Activated CD4-positive, alpha-beta T cell treated with anti-CD3 and anti-CD28 coated beads for 36 hours (primary cell): ENCODE data around the gene SCARF1. TPM values are rescaled to one million over a fixed set of nuclear protein-coding genes. Genes with fewer than 3 reads are reported as not detected.

Source experiments
- ATAC-seq: fragments of 200-7000 bp; cut with Tn5 transposase; one replicate; pipeline ENCODE4 v1.10.0; 2021; ENCODE audit warnings: mild to moderate bottlenecking, moderate library complexity
- CTCF ChIA-PET: fragments of 350-600 bp; sonication (Branson Sonifier 250); formaldehyde crosslinking; loops from one replicate; lab custom pipeline; 2021; ENCODE audit warnings: antibody characterized with exemption; lab: Charles Lee
- POLR2A ChIA-PET: fragments of 350-600 bp; sonication (Branson Sonifier 250); formaldehyde crosslinking; loops from one replicate; lab custom pipeline; 2021; ENCODE audit warnings: antibody characterized with exemption, inconsistent platforms; lab: Charles Lee
- DNase-seq: peaks from one replicate; pipeline ENCODE4 v3.0.0-alpha.2; 2020
- H3K27ac Mint-ChIP-seq: one replicate; pipeline ENCODE4 v1.8.0; 2021; ENCODE audit warnings: mixed read lengths
- H3K27me3 Mint-ChIP-seq: one replicate; pipeline ENCODE4 v1.8.0; 2021; ENCODE audit warnings: mixed read lengths
- H3K36me3 Mint-ChIP-seq: one replicate; pipeline ENCODE4 v1.8.0; 2021; ENCODE audit warnings: low read depth, mixed read lengths
- H3K4me1 Mint-ChIP-seq: one replicate; pipeline ENCODE4 v1.8.0; 2021; ENCODE audit warnings: mixed read lengths
- H3K4me3 Mint-ChIP-seq: one replicate; pipeline ENCODE4 v1.8.0; 2021; ENCODE audit warnings: mild to moderate bottlenecking, moderate library complexity, mixed read lengths
- H3K9me3 Mint-ChIP-seq: one replicate; pipeline ENCODE4 v1.8.0; 2021; ENCODE audit warnings: low read depth, mixed read lengths
- intact Hi-C, 2 experiments: fragments of 100-400 bp; cut with DNase I in 1 of 2; cut with micrococcal nuclease in 1 of 2; formaldehyde crosslinking; loops; one replicate each; pipeline versions ENCODE4 v1.14.2 to v1.15.1; 2022 to 2024; cut with DNase I, micrococcal nuclease
- total RNA-seq, 2 experiments: library from RNA; stranded (reverse); gene quantifications; one replicate each; pipeline ENCODE4 v1.2.3, GENCODE V29; 2021

The SCARF1 gene
- total RNA-seq, 2 experiments from 2014 or later = 0.98 to 1.2 TPM

GRCh38 chr17:1648963-1649843 lies 3.7 kb upstream of the SCARF1 start:
- Mint-ChIP-seq H3K9me3 (no peaks in the 10 kb centered on the region), H3K36me3 (peaks cover 27% of the 10 kb centered on the region), H3K4me3 (peak overlapping the region; percentile 43), H3K27ac (no peak overlapping the region), H3K27me3 (no peaks in the 10 kb centered on the region), H3K4me1 (peaks cover 25% of the 10 kb centered on the region)
- DNase-seq (peak; percentile 97), ATAC-seq (peak; percentile 74)
- CTCF ChIA-PET = interaction anchor here (0.5 to 2.6 kb wide), 30 partner anchors 9 to 658 kb away, joined by 3 to 14 read pairs (median 4); partner anchors contain the start of genes PITPNA, PRPF8, RPA1 and RTN4RL1
- POLR2A ChIA-PET = interaction anchor here (1.0 to 1.4 kb wide), 5 partner anchors 13 to 75 kb away, joined by 4 to 6 read pairs (median 4); no protein-coding TSS in a partner anchor
- intact Hi-C loops = loop anchor here (1.0 to 5.0 kb wide), 18 partner anchors 21 to 863 kb away; partner anchors contain the start of genes PRPF8 (in 2 of the 2), CRK (in 1 of the 2), DPH1 (in 1 of the 2) and INPP5K (in 1 of the 2)

GRCh38 chr17:1648173-1648962 lies 2.8 kb upstream of the SCARF1 start:
- H3K27me3 Mint-ChIP-seq = no peaks in the 10 kb centered on the region
- ChIA-PET POLR2A (interaction anchor here (1.3 to 1.4 kb wide), 2 partner anchors 69 to 74 kb away, joined by 5 to 6 read pairs; no protein-coding TSS in a partner anchor), CTCF (interaction anchor here (0.7 to 2.6 kb wide), 23 partner anchors 8 to 659 kb away, joined by 3 to 14 read pairs (median 4); partner anchors contain the start of genes PITPNA, PRPF8, RPA1 and RTN4RL1)
- no peaks in the 10 kb centered on the region for H3K9me3 Mint-ChIP-seq
- ATAC-seq (peak; percentile 1), DNase-seq (no peak)
- intact Hi-C loops = loop anchor here (2.0 to 5.0 kb wide), 6 partner anchors 36 to 864 kb away; partner anchors contain the start of genes CRK (in 1 of the 2), METTL16 (in 1 of the 2), OVCA2 (in 1 of the 2) and PRPF8 (in 1 of the 2)
- no peak overlapping the region for H3K27ac Mint-ChIP-seq
- H3K4me3 Mint-ChIP-seq = peak overlapping the region; percentile 47
- peaks cover 19% of the 10 kb centered on the region for H3K36me3 Mint-ChIP-seq
- H3K4me1 Mint-ChIP-seq = peaks cover 28% of the 10 kb centered on the region

GRCh38 chr17:1647802-1648171 lies 2.3 kb upstream of the SCARF1 start:
- intact Hi-C loops = loop anchor here (2.0 to 5.0 kb wide), 6 partner anchors 37 to 865 kb away; partner anchors contain the start of genes CRK (in 1 of the 2), METTL16 (in 1 of the 2), OVCA2 (in 1 of the 2) and PRPF8 (in 1 of the 2)

GRCh38 chr17:1646199-1646875 lies 805 bp upstream of the SCARF1 start:
- H3K27ac Mint-ChIP-seq = no peak overlapping the region
- intact Hi-C loops = loop anchor here in 1 of 2 experiments (5.0 kb wide), 1 partner anchor 866 kb away; the partner anchor contains the start of gene METTL16
- peaks cover 8% of the 10 kb centered on the region for H3K36me3 Mint-ChIP-seq
- peaks cover 28% of the 10 kb centered on the region for H3K4me1 Mint-ChIP-seq
- ChIA-PET POLR2A (no interaction called here), CTCF (interaction anchor here (0.6 to 0.9 kb wide), 2 partner anchors 93 to 285 kb away, joined by 3 read pairs; no protein-coding TSS in a partner anchor)
- ATAC-seq = no peak
- no peaks in the 10 kb centered on the region for H3K27me3 Mint-ChIP-seq
- H3K9me3 Mint-ChIP-seq = no peaks in the 10 kb centered on the region
- no peak for DNase-seq
- H3K4me3 Mint-ChIP-seq = no peak overlapping the region

More at GRCh38 chr17:1647802-1648171, 2.3 kb upstream of the SCARF1 start:
- Mint-ChIP-seq H3K4me1 (peaks cover 28% of the 10 kb centered on the region), H3K27ac (no peak overlapping the region), H3K4me3 (no peak overlapping the region), H3K27me3 (no peaks in the 10 kb centered on the region), H3K36me3 (peaks cover 13% of the 10 kb centered on the region), H3K9me3 (no peaks in the 10 kb centered on the region)
- CTCF ChIA-PET = interaction anchor here (1.0 to 2.6 kb wide), 6 partner anchors 11 to 81 kb away, joined by 3 to 14 read pairs (median 6); partner anchors contain the start of gene PRPF8
- no peak for DNase-seq
- ATAC-seq = no peak
- POLR2A ChIA-PET = interaction anchor here (1.3 kb wide), 1 partner anchor 73 kb away, joined by 5 read pairs; no protein-coding TSS in a partner anchor

- peak overlapping the region; percentile 70 for H3K4me3 Mint-ChIP-seq
- intact Hi-C loops = loop anchor here in 1 of 2 experiments (1.0 to 5.0 kb wide), 2 partner anchors 16 to 868 kb away; partner anchors contain the start of genes METTL16 and SLC43A2
- DNase-seq = peak; percentile 68
- ChIA-PET POLR2A (no interaction called here), CTCF (interaction anchor here (0.5 to 1.1 kb wide), 2 partner anchors 24 to 62 kb away, joined by 3 to 4 read pairs; no protein-coding TSS in a partner anchor)
- H3K4me1 Mint-ChIP-seq = peaks cover 19% of the 10 kb centered on the region
- no peaks in the 10 kb centered on the region for H3K36me3 Mint-ChIP-seq
- no peaks in the 10 kb centered on the region for H3K9me3 Mint-ChIP-seq
- peak overlapping the region; percentile 87 for H3K27ac Mint-ChIP-seq
- ATAC-seq = peak; percentile 25
- H3K27me3 Mint-ChIP-seq = no peaks in the 10 kb centered on the region
These were observed 882 bp downstream of the SCARF1 start for GRCh38 chr17:1644493-1645206.

GRCh38 chr17:1643999-1644492 lies 1.5 kb downstream of the SCARF1 start:
- intact Hi-C loops = loop anchor here in 1 of 2 experiments (1.0 kb wide), 3 partner anchors 16 to 188 kb away; partner anchors contain the start of genes CRK, PITPNA and SLC43A2
- Mint-ChIP-seq H3K9me3 (no peaks in the 10 kb centered on the region), H3K27me3 (no peaks in the 10 kb centered on the region), H3K36me3 (no peaks in the 10 kb centered on the region), H3K4me1 (peaks cover 19% of the 10 kb centered on the region), H3K4me3 (peak overlapping the region; percentile 70), H3K27ac (peak overlapping the region; percentile 87)
- CTCF ChIA-PET = interaction anchor here (0.8 to 1.1 kb wide), 2 partner anchors 25 to 363 kb away, joined by 3 to 4 read pairs; no protein-coding TSS in a partner anchor
- no peak for DNase-seq
- no peak for ATAC-seq
- POLR2A ChIA-PET = no interaction called here

- ATAC-seq = peak; percentile 20
- intact Hi-C loops = loop anchor here in 1 of 2 experiments (1.0 kb wide), 2 partner anchors 81 to 187 kb away; partner anchors contain the start of genes CRK and PITPNA
- Mint-ChIP-seq H3K27ac (no peak overlapping the region), H3K4me1 (peaks cover 19% of the 10 kb centered on the region), H3K27me3 (no peaks in the 10 kb centered on the region), H3K4me3 (no peak overlapping the region), H3K36me3 (no peaks in the 10 kb centered on the region), H3K9me3 (no peaks in the 10 kb centered on the region)
- ChIA-PET CTCF (interaction anchor here (0.8 kb wide), 1 partner anchor 362 kb away, joined by 3 read pairs; no protein-coding TSS in a partner anchor), POLR2A (no interaction called here)
- peak; percentile 78 for DNase-seq
These were observed 2.1 kb downstream of the SCARF1 start for GRCh38 chr17:1643293-1643998.

- Mint-ChIP-seq H3K27ac (no peak overlapping the region), H3K36me3 (no peaks in the 10 kb centered on the region), H3K9me3 (no peaks in the 10 kb centered on the region), H3K4me1 (peaks cover 16% of the 10 kb centered on the region), H3K27me3 (no peaks in the 10 kb centered on the region), H3K4me3 (no peak overlapping the region)
- ATAC-seq (no peak), DNase-seq (no peak)
- intact Hi-C loops = no loop called here
- ChIA-PET CTCF (interaction anchor here (0.6 kb wide), 1 partner anchor 486 kb away, joined by 3 read pairs; no protein-coding TSS in a partner anchor), POLR2A (no interaction called here)
These were observed 4.5 kb downstream of the SCARF1 start for GRCh38 chr17:1641065-1641403.
